ENCODE measurements around the gene FKBP1C.

- TF ChIP-seq CTCF (IDR thresholded peaks at IDR 0.05): no peak
- TF ChIP-seq POLR2A (IDR thresholded peaks at IDR 0.05): no peak
Observed at GRCh38 chr6:63249875-63250482, 38.7 kb downstream of the FKBP1C start.
